Neural cell (in vitro differentiated cells): ENCODE measurements around the gene RSF1. TPM values are rescaled to one million over a fixed set of nuclear protein-coding genes. Genes with fewer than 3 reads are reported as not detected.

Experiments used
- H2AFZ ChIP-seq: fragments of 200-600, 300-800 bp; sonication (generic), shearing (Covaris generic); 2 replicates; pipeline ENCODE4 v1.6.0; 2014; ENCODE audit warnings: low read depth, mild to moderate bottlenecking, antibody characterized with exemption, low read length, moderate library complexity
- H3F3A ChIP-seq: fragments of 200-600 bp; shearing (Covaris generic); 2 replicates; pipeline ENCODE4 v1.6.1; 2016; ENCODE audit warnings: mild to moderate bottlenecking, moderate library complexity, mixed read lengths, antibody characterized with exemption, low read length; ENCODE audit not compliant: insufficient read depth, poor library complexity, severe bottlenecking
- H3K27ac ChIP-seq: fragments of 200-600, 300-800 bp; sonication (generic), shearing (Covaris generic); 2 replicates; pipeline ENCODE4 v1.5.1; 2014; ENCODE audit warnings: mild to moderate bottlenecking, low read length, moderate library complexity
- H3K27me3 ChIP-seq: fragments of 300-800, 200-600 bp; sonication (generic), shearing (Covaris generic); 2 replicates; pipeline ENCODE4 v1.6.0; 2014; ENCODE audit warnings: mild to moderate bottlenecking, low read depth, low read length, moderate library complexity; ENCODE audit not compliant: insufficient read depth
- H3K36me3 ChIP-seq: fragments of 300-800, 200-600 bp; sonication (generic), shearing (Covaris generic); 2 replicates; pipeline ENCODE4 v1.5.1; 2014; ENCODE audit warnings: mild to moderate bottlenecking, antibody characterized with exemption, low read length, moderate library complexity; ENCODE audit not compliant: insufficient read depth
- H3K4me2 ChIP-seq: fragments of 300-800, 200-600 bp; sonication (generic), shearing (Covaris generic); 2 replicates; pipeline ENCODE4 v1.6.0; 2014; ENCODE audit warnings: mild to moderate bottlenecking, low read length
- H3K4me3 ChIP-seq: fragments of 300-800, 200-600 bp; sonication (generic), shearing (Covaris generic); 2 replicates; pipeline ENCODE4 v1.5.1; 2014; ENCODE audit warnings: mild to moderate bottlenecking, low read length, moderate library complexity
- H3K79me2 ChIP-seq: fragments of 200-600 bp; shearing (Covaris generic); replicated peaks from 2 replicates; pipeline ENCODE4 v1.6.0; 2014; ENCODE audit warnings: mild to moderate bottlenecking, low read length, moderate library complexity; ENCODE audit not compliant: insufficient read depth
- H3K9ac ChIP-seq: fragments of 300-800, 200-600 bp; sonication (generic), shearing (Covaris generic); 2 replicates; pipeline ENCODE4 v1.6.1; 2016; ENCODE audit warnings: mild to moderate bottlenecking, low read length, mixed read lengths
- H3K9me2 ChIP-seq: fragments of 200-600 bp; shearing (Covaris generic); 2 replicates; pipeline ENCODE4 v1.6.1; 2016; ENCODE audit warnings: mild to moderate bottlenecking, low read length, mixed read lengths; ENCODE audit not compliant: insufficient read depth
- H3K9me3 ChIP-seq: fragments of 200-600, 300-800 bp; sonication (generic), shearing (Covaris generic); 2 replicates; pipeline ENCODE4 v1.6.1; 2016; ENCODE audit warnings: mild to moderate bottlenecking, mixed run types, low read length, moderate library complexity, mixed read lengths
- H4K20me1 ChIP-seq: fragments of 200-600 bp; shearing (Covaris generic); 2 replicates; pipeline ENCODE4 v1.6.1; 2016; ENCODE audit warnings: mild to moderate bottlenecking, mixed run types; ENCODE audit not compliant: insufficient read depth
- CTCF ChIP-seq: fragments of 450-650 bp; IDR thresholded peaks from 2 replicates; pipeline ENCODE4 v1.5.1; 2014; ENCODE audit warnings: antibody characterized with exemption, mild to moderate bottlenecking, moderate library complexity; ENCODE audit not compliant: poor library complexity, severe bottlenecking
- EP300 ChIP-seq: fragments of 450-650 bp; conservative IDR thresholded peaks from 2 replicates; pipeline ENCODE4 v1.6.1; 2014; ENCODE audit warnings: antibody characterized with exemption, mild to moderate bottlenecking, moderate library complexity; ENCODE audit not compliant: poor library complexity, severe bottlenecking
- EZH2 ChIP-seq: fragments of 200-600, 300-800 bp; shearing (Covaris generic), sonication (generic); IDR thresholded peaks from 2 replicates; pipeline ENCODE4 v1.6.1; 2014; ENCODE audit warnings: antibody characterized with exemption, low read length, borderline replicate concordance, mild to moderate bottlenecking; ENCODE audit not compliant: insufficient read depth, poor library complexity, severe bottlenecking
- MXI1 ChIP-seq: fragments of 450-650 bp; conservative IDR thresholded peaks from 2 replicates; pipeline ENCODE4 v1.6.1; 2014; ENCODE audit warnings: antibody characterized with exemption, mild to moderate bottlenecking; ENCODE audit not compliant: poor library complexity, severe bottlenecking
- POLR2AphosphoS5 ChIP-seq: IDR thresholded peaks from 2 replicates; pipeline ENCODE4 v1.6.1; 2012
- RAD21 ChIP-seq: fragments of 450-650 bp; conservative IDR thresholded peaks from 2 replicates; pipeline ENCODE4 v1.6.1; 2014; ENCODE audit warnings: antibody characterized with exemption, mild to moderate bottlenecking, moderate library complexity
- REST ChIP-seq: IDR thresholded peaks from 2 replicates; pipeline ENCODE4 v1.6.1; 2012; ENCODE audit warnings: borderline replicate concordance
- SMC3 ChIP-seq: fragments of 450-650 bp; conservative IDR thresholded peaks from 2 replicates; pipeline ENCODE4 v1.6.1; 2014; ENCODE audit warnings: antibody characterized with exemption, mild to moderate bottlenecking, moderate library complexity; ENCODE audit not compliant: poor library complexity
- TAF1 ChIP-seq: IDR thresholded peaks from 2 replicates; pipeline ENCODE4 v1.6.1; 2012; ENCODE audit warnings: low read depth
- polyA plus RNA-seq: library from polyadenylated mRNA; depleted of rRNA; stranded (reverse); fragments of >200 nt; gene quantifications from 2 replicates; pipeline ENCODE4 v1.2.3, GENCODE V29; 2014

RSF1 gene
- polyA plus RNA-seq, 1 donor from 2014 or later = 19.1 TPM

DNA sequence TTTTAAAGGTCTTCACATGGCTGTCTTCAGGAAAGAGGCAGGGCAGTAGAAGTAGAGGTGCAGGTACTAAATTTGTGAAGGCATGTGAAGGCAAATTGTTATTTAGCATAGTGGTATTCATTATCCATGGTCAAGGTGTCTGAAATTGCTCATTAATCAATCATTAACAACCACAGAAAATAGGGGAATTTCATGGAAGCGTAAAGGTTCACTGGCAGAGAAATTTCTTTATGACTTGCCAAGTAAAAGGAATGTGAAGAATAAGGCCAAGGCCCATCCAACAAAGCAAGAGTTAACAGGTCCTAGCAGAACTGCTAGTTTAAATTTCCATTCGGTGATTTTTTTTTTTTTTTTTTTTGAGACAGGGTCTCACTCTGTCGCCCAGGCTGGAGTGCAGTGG lies 59.0 kb downstream of the RSF1 start:
- H2AFZ ChIP-seq = no peak overlapping the region
- TF ChIP-seq POLR2AphosphoS5 (no peak), EZH2 (no peak), SMC3 (no peak)

GRCh38 chr11:77758331-77758730 lies 62.2 kb downstream of the RSF1 start:
- H2AFZ ChIP-seq = no peak overlapping the region
- H3K9me3 ChIP-seq = no peaks in the 10 kb centered on the region
- no peak overlapping the region for H3K4me2 ChIP-seq
- H3K79me2 ChIP-seq = peaks cover 3% of the 10 kb centered on the region
- no peaks in the 10 kb centered on the region for H3K27me3 ChIP-seq
- H4K20me1 ChIP-seq = no peaks in the 10 kb centered on the region
- no peaks in the 10 kb centered on the region for H3F3A ChIP-seq
- peaks cover 4% of the 10 kb centered on the region for H3K36me3 ChIP-seq
- no peak overlapping the region for H3K4me3 ChIP-seq
- TF ChIP-seq MXI1 = no peak
- no peak for TF ChIP-seq TAF1
- TF ChIP-seq EZH2 = no peak
- TF ChIP-seq POLR2AphosphoS5 = no peak
- TF ChIP-seq CTCF = no peak
- no peak for TF ChIP-seq EP300
- no peak for TF ChIP-seq RAD21
- TF ChIP-seq REST = no peak
- TF ChIP-seq SMC3 = no peak
- no peaks in the 10 kb centered on the region for H3K9me2 ChIP-seq
- H3K9ac ChIP-seq = no peak overlapping the region
- no peak overlapping the region for H3K27ac ChIP-seq

More for the DNA sequence above, 59.0 kb downstream of the RSF1 start:
- Histone ChIP-seq H3F3A (no peaks in the 10 kb centered on the region), H3K9me3 (no peaks in the 10 kb centered on the region), H3K27ac (no peak overlapping the region), H3K9me2 (no peaks in the 10 kb centered on the region), H3K4me3 (no peak overlapping the region), H3K27me3 (no peaks in the 10 kb centered on the region), H4K20me1 (no peaks in the 10 kb centered on the region), H3K9ac (no peak overlapping the region), H3K4me2 (no peak overlapping the region), H3K36me3 (no peaks in the 10 kb centered on the region), H3K79me2 (peaks cover 6% of the 10 kb centered on the region)

DNA sequence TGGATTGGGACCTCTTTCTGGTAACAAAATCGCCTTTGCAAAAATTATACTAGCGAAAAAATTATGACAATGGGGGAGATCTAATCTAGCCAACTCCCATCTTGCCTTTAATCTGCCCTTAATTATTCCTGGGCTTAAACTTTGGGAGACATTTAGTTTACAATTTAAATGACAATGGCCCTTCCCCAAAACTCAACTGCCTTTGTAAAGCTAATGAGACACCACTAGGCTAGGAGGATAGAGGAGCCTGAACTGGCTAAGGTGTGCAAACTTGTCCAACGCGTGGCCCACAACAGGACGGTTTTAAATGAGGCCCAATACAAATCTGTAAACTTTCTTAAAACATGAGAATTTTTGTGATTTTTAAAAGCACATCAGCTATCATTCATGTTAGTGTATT lies 67.3 kb downstream of the RSF1 start:
- Histone ChIP-seq H3K4me3 (no peak overlapping the region), H3K9ac (no peak overlapping the region), H3K79me2 (peaks cover 24% of the 10 kb centered on the region), H3K27me3 (no peaks in the 10 kb centered on the region), H4K20me1 (no peaks in the 10 kb centered on the region), H3K9me2 (no peaks in the 10 kb centered on the region), H3F3A (no peaks in the 10 kb centered on the region), H3K4me2 (no peak overlapping the region), H3K36me3 (peaks cover 4% of the 10 kb centered on the region), H3K27ac (no peak overlapping the region), H3K9me3 (no peaks in the 10 kb centered on the region), H2AFZ (no peak overlapping the region)
- TF ChIP-seq RAD21 = no peak
- TF ChIP-seq REST = no peak
- no peak for TF ChIP-seq POLR2AphosphoS5
- TF ChIP-seq EZH2 = no peak
- no peak for TF ChIP-seq MXI1
- no peak for TF ChIP-seq CTCF
- no peak for TF ChIP-seq EP300
- TF ChIP-seq TAF1 = no peak
- TF ChIP-seq SMC3 = no peak
